Superior temporal gyrus (tissue), 1 donor: ENCODE measurements around the gene NPLOC4.
"Not testable (repeated sequence)": the region's sequence is repeated elsewhere in the genome, so short reads cannot be mapped to it uniquely, and the experiment has no call there.

Experiments
- DNase-seq: peaks from one replicate; pipeline ENCODE4 v3.0.0-alpha.2; 2016; ENCODE audit errors: extremely low spot score

NPLOC4 gene

DNA sequence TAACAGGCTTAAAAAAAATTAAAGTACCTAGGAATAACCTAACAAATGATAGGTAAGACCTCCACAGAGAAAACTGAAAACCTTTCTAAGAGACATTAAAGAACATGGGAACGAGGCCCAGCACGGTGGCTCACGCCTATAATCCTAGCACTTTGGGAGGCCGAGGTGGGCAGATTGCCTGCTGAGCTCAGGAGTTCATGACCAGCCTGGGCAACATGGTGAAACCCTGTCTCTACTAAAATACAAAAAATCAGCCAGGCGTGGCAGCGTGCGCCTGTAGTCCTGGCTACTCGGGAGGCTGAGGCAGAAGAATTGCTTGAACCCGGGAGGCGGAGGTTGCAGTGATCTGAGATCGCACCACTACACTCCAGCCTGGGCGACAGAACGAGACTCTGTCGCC, 52.1 kb downstream of the NPLOC4 start:
- DNase-seq, result not testable (repeated sequence)

- DNase-seq, result no peak
These were observed 53.1 kb downstream of the NPLOC4 start for GRCh38 chr17:81583589-81584342.

DNA sequence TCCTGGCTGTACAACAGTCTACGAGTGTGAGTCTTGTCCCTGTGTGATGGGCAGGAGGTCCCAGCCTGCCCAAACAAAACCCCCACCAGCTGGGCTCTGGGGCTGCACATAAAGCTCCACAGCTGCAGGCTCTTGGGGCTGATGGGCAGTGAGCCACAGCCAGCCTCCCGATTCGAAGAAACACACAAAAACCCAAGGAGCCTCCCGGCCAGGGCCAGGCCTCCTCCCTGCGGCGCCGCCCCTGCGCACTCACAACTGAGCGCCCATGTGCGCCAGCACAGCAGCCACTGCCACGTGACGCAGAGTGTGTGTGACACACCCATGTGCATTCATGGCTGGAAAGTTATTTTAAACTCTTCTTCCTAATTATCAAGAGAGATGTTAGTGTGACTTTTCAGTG, 54.2 kb downstream of the NPLOC4 start:
- no peak for DNase-seq

DNA sequence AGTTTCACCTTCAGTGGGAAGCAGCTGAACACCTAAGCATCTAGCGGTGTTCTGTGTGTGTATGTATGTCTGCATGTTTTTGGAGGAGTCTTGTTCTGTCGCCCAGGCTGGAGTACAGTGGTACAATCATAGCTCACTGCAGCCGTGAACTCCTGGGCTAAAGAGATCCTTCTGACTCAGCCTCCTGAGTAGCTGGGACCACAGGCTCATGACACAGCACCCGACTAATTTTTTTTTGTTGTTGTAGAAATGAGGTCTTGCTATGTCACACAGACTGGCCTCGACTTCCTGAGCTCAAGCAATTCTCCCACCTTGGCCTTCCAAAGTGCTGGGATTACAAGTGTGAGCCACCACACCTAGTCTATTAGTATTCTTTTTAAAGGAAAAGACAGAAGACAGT, 54.6 kb downstream of the NPLOC4 start:
- DNase-seq, result no peak

GRCh38 chr17:81581758-81582157, 55.2 kb downstream of the NPLOC4 start:
- no peak for DNase-seq

DNA sequence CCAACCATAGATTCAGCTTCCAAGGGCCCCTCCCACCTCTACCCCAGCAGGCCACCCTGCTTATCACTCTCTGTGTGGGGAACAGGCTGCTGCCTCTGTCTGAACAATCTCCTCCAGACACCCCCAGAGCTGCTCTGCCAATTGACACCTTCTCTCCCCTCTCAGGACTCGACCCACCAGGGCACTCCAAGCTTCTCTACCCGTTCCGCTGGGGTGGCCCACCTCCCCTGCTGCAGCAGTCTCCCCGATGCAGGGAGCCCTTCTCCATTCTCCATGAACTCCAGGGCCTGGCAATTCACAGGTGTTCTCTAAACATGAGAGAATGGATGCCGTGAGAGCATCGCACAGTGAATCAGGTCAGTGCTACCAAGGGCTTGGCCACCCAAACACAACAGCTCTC, 56.4 kb downstream of the NPLOC4 start:
- DNase-seq, result no peak

GRCh38 chr17:81579821-81580321, 57.0 kb downstream of the NPLOC4 start:
- DNase-seq, result no peak

DNA sequence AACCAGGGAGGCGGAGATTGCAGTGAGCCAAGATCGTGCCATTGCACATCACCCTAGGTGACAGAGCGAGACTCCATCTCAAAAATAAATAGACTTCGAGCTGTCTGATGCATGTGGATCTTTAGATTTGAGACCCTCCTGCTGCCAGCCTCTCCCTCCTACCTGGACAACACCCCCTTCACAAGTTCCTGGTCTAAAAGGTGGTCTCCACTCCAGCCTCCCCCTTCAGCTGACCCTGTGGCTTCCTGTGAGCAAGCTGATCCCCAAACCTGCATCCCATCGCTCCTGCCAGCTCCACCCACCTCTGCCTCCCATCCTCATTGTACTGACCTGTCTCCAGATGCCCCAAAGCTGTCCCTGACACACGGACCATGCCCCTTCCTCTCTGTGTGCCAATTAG, 57.6 kb downstream of the NPLOC4 start:
- DNase-seq, result no peak

DNA sequence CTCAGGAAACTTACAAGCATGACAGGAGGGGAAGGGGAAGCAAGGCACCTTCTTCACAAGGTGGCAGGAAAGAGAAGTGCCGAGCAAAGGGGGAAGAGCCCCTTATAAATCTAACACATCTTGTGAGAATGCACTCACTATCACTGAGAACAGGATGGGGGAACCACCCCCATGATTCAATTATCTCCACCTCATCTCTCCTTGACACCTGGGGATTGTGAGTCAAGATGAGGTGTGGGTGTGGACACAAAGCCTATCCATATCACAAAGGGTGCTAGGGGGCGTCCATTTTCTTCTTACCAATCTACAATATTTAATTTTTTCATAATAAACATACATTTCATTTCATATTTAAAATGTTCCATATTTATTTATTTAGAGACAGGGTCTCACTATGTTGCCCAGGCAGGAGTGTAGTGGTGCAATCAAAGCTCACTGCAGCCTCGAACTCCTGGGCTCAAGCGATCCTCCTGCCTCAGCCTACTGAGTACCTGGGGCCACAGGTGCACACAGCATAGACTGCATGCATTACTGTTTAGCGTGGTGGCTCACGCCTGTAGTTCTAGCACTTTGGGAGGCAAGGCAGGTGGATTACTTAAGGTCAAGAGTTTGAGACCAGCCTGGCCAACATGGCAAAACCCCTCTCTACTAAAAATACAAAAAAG, 58.2 kb downstream of the NPLOC4 start:
- no peak for DNase-seq

GRCh38 chr17:81578038-81578441, 58.9 kb downstream of the NPLOC4 start:
- no peak for DNase-seq

- DNase-seq, result no peak
These were observed 59.5 kb downstream of the NPLOC4 start for GRCh38 chr17:81577278-81578000.

DNA sequence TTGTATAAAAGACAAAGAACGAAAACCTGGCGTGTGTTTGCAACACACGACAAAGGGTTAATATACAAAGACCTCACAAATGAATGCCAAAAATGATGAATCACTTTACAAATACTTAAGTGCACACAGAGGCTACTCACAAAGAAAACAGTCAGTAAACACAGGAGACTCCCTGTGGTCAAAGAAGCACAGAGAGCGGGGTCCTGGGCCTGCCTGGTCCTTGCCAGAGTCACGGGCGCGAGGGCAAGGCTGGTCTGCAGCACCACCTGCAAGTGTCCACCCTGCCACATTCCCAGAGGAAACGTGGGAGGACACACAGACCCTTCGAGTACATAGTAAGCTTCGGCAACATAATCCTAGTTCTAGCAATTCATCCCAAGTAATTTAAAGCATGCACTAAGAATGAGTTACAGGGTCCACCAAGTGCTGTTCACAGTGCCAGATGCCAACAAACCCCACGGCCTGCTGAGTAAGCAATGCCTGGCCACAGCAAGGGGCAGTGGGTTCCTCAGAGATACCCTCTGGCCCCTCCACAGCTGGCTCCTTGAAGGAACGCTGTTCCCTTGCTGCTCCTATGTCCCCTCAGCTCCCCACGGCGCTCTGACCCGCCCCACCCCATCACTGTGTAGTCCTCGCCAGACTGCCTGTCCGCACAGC, 60.2 kb downstream of the NPLOC4 start:
- DNase-seq, result no peak

- DNase-seq, result no peak
These were observed 61.1 kb downstream of the NPLOC4 start for GRCh38 chr17:81575836-81576235.

DNA sequence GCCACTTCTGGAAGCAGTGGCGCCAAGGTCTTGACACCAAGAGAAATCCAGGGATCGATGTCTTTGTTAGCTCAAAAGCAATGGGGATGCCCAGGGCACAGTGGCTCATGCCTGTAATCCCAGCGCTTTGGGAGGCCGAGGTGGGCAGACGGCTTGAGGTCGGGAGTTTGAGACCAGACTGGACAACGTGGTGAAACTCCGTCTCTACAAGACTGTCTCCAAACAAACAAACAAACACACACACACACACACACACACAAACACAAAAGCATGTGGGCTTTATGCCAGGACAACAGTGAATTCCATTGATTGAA, 62.3 kb downstream of the NPLOC4 start:
- DNase-seq, result no peak

- DNase-seq, result no peak
These were observed 62.9 kb downstream of the NPLOC4 start for GRCh38 chr17:81573794-81574642.

DNA sequence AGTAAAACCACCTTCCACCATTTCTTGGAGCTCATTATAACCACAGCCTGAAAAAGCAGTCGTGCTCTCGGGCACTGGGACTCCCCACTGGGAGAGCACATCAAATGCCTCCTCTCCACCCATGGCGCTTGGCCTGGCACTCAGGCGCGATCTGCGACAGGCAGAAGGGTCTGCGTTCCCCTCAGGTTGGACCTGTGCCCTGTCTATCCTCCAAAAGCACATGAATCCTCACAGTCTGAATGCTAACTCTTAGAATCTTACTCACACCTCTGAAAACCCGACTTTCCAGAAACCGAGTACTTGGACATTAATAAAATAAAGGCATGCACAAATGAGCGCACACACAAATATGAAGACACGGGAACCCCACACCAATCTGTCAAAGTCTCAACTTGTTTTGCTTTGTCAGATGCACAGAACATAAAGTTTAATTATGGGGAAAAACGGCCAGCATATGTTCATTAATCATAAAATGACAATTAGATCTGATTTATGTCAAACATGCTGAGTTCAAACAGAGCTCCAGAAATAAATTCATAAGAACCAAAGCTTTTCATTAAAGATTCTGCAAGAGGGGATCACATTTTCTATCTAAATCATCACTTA, 64.2 kb downstream of the NPLOC4 start:
- no peak for DNase-seq

GRCh38 chr17:81570964-81571363, 65.9 kb downstream of the NPLOC4 start:
- DNase-seq, result no peak

- no peak for DNase-seq
These were observed 66.9 kb downstream of the NPLOC4 start for GRCh38 chr17:81569986-81570514.

DNA sequence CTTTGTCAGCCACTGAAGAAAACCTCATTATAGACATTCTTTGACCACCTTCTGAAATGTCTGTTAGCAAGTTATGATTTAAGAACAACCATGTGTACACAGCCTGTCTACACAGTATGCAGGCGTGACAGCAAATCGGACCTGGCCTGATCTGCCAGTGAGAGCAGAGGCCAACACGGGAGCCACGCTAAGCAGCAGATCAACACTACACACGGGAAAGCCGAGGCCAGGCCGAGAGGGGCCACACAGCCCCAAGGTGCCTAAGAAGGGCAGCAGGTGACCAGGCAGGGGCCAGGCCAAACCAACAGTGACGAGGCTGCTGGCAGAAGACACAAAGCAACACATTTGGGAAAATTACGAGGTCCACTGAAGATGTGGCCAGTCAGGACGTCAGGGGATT, 68.5 kb downstream of the NPLOC4 start:
- no peak for DNase-seq

GRCh38 chr17:81567191-81567590, 69.7 kb downstream of the NPLOC4 start:
- DNase-seq, result no peak
